WERI-Rb-1 (cell line): ENCODE results near the gene KCTD19.

Experiments
- DNase-seq: peaks from one replicate; pipeline ENCODE4 v3.0.0-alpha.2; 2020
- H3K27ac ChIP-seq: fragments of 250-450 bp; sonication (Bioruptor Pico); 2 replicates; pipeline ENCODE4 v1.5.1; 2020; ENCODE audit warnings: mild to moderate bottlenecking, moderate library complexity
- H3K27me3 ChIP-seq: fragments of 250-450 bp; sonication (Bioruptor Pico); 2 replicates; pipeline ENCODE4 v1.5.1; 2021; ENCODE audit warnings: mild to moderate bottlenecking, low read depth, moderate library complexity; ENCODE audit not compliant: insufficient read depth, severe bottlenecking
- H3K36me3 ChIP-seq: fragments of 250-450 bp; sonication (Bioruptor Pico); 2 replicates; pipeline ENCODE4 v1.5.1; 2020; ENCODE audit warnings: mild to moderate bottlenecking, moderate library complexity
- H3K4me3 ChIP-seq: 2 replicates; pipeline ENCODE4 v1.5.1; 2011; ENCODE audit warnings: low read depth, mild to moderate bottlenecking, control low read depth, low read length
- H3K9me3 ChIP-seq: fragments of 250-450 bp; sonication (Bioruptor Pico); 2 replicates; pipeline ENCODE4 v1.5.1; 2021; ENCODE audit warnings: mild to moderate bottlenecking, moderate library complexity; ENCODE audit not compliant: severe bottlenecking
- CTCF ChIP-seq: IDR thresholded peaks from 2 replicates; pipeline ENCODE4 v1.5.1; 2011; ENCODE audit warnings: low read depth, mild to moderate bottlenecking, control low read depth, inconsistent platforms, low read length

Gene KCTD19

GRCh38 chr16:67257486-67258160 is 68.9 kb downstream of the KCTD19 start:
- no peaks in the 10 kb centered on the region; the same call in 1 of the 2 replicates for H3K36me3 ChIP-seq
- DNase-seq: no peak
- no peaks in the 10 kb centered on the region for H3K27me3 ChIP-seq
- no peak for TF ChIP-seq CTCF
- no peak overlapping the region for H3K4me3 ChIP-seq
- no peaks in the 10 kb centered on the region for H3K9me3 ChIP-seq
- no peak overlapping the region for H3K27ac ChIP-seq

GRCh38 chr16:67256701-67257230 is 69.8 kb downstream of the KCTD19 start:
- no peak overlapping the region for H3K4me3 ChIP-seq
- no peaks in the 10 kb centered on the region for H3K27me3 ChIP-seq
- no peak for DNase-seq
- no peaks in the 10 kb centered on the region for H3K9me3 ChIP-seq
- H3K36me3 ChIP-seq: no peaks in the 10 kb centered on the region; the same call in 1 of the 2 replicates
- no peak for TF ChIP-seq CTCF
- no peak overlapping the region for H3K27ac ChIP-seq

- H3K9me3 ChIP-seq: no peaks in the 10 kb centered on the region
- no peak overlapping the region for H3K27ac ChIP-seq
- no peaks in the 10 kb centered on the region; the same call in 1 of the 2 replicates for H3K36me3 ChIP-seq
- H3K27me3 ChIP-seq: no peaks in the 10 kb centered on the region
- DNase-seq: no peak
- TF ChIP-seq CTCF: no peak
- H3K4me3 ChIP-seq: no peak overlapping the region
These were observed 70.9 kb downstream of the KCTD19 start for GRCh38 chr16:67255553-67256221.

- H3K36me3 ChIP-seq: no peaks in the 10 kb centered on the region; the same call in 1 of the 2 replicates
- H3K4me3 ChIP-seq: no peak overlapping the region
- TF ChIP-seq CTCF: no peak
- H3K27ac ChIP-seq: no peak overlapping the region
- no peaks in the 10 kb centered on the region for H3K9me3 ChIP-seq
- no peaks in the 10 kb centered on the region for H3K27me3 ChIP-seq
- no peak for DNase-seq
These were observed 71.6 kb downstream of the KCTD19 start for GRCh38 chr16:67254801-67255552.

- Histone ChIP-seq H3K4me3 (no peak overlapping the region), H3K27ac (no peak overlapping the region), H3K36me3 (no peaks in the 10 kb centered on the region; the same call in 1 of the 2 replicates), H3K9me3 (no peaks in the 10 kb centered on the region), H3K27me3 (peaks cover 3% of the 10 kb centered on the region)
- DNase-seq: no peak
- TF ChIP-seq CTCF: no peak
These were observed 73.7 kb downstream of the KCTD19 start for GRCh38 chr16:67252609-67253497.
